Frontal cortex (tissue), 4 donors: ENCODE data around the gene RFPL4A. TPM values are rescaled to one million over a fixed set of nuclear protein-coding genes. Genes with fewer than 3 reads are reported as not detected.

Source experiments
- DNase-seq, 2 donors: peaks; one replicate each; pipeline ENCODE4 v3.0.0; 2012; ENCODE audit warnings: low spot score in 2 of 2
- FAIRE-seq: peaks from 2 replicates; lab custom pipeline; 2012; peaks lifted over from hg19 to GRCh38; lab: Jason Lieb, UNC
- total RNA-seq: library from RNA; depleted of rRNA; stranded (reverse); fragments of >200 nt; gene quantifications from one replicate; pipeline ENCODE4 v1.2.3, GENCODE V29; 2014
- donor health status: control.
- donor health status: control.
- donor health status: control.

The RFPL4A gene
- total RNA-seq, 1 donor from 2014 or later, result not detected

DNA sequence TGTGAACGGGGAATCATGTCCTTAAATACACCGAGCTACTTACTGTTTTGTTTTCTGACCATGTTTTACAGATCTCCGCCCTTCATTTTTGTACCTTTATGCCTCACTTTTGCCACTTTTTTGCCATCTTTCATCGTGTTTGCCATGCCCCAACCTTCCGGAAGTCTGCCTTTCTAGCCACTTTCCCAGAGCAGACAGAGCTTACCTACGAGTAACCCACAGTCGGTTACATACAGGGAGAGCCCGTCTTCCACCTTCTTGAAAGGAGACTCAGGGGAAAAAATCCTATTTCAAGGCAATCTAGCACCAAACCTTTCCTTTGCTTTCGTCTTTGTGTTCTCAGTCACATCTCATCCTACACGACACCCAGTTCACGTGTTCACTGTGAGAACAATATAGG is 36.1 kb downstream of the RFPL4A start:
- no peak for FAIRE-seq
- no peak for DNase-seq

DNA sequence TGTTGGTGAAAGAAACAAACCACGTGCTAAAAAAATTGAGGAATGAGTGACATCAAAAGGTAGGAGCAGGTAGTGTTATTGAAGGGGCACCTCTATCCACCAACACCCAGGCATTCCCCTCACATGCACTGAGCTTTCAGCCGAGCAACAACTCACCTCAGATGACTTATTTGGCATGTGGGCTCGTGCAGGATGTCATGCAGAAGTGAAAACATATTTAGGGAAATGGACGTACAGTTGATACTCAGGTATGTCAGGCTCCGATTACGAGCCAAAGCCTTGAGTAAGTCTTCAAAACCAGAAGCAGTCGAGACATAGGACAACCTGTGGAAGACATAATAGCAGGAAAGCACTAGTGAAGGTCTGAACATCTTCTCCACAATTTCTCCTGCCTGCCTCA is 42.5 kb downstream of the RFPL4A start:
- no peak for FAIRE-seq
- no peak for DNase-seq

DNA sequence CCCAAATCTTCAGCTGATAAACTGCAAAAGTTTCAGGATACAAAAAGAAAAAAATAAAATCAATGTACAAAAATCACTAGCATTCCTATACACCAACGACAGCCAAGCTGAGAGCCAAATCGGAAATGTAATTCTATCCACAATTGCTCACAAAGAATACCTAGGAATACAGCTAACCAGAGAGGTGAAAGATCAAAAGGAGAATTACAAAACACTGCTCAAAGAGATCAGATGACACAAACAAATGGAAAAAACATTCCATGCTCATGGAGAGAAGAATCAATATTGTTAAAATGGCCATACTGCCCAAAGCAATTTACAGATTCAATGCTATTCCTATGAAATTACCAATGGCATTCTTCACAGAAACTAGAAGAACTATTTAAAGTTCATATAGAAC is 43.4 kb downstream of the RFPL4A start:
- no peak for FAIRE-seq
- DNase-seq, result no peak

DNA sequence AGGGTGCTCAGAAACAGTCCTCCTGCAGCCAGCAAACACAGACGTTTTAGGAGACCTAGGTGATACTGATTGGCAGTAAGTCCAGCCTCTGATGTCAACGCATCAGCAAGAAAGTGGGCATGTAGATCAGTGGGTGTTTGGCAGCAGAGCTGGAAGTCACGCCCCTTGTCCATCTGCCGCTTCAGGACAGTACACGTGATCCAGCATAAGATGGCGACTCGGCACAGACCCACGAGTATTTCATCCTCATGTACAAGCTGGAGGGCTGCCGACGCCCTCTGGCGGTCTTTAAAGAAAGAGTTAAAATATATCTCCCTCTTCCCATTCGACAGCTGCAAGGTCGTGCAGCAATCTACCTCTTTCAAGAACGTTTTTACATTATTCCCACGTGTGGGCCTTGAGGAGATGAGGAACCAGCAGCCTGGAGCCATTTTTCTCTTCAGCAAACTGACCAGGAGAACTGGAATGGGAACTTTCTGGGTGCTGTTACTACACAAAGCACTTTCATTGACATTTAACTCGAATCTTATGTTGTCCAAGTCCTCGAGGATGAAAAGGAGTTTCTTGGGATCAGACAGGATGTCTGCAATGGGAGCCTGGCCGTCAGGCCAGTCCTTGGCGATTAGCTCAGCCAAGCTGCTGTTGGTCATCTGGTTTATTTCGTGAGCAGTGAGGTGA is 50.6 kb downstream of the RFPL4A start:
- DNase-seq (no peak), FAIRE-seq (no peak)

DNA sequence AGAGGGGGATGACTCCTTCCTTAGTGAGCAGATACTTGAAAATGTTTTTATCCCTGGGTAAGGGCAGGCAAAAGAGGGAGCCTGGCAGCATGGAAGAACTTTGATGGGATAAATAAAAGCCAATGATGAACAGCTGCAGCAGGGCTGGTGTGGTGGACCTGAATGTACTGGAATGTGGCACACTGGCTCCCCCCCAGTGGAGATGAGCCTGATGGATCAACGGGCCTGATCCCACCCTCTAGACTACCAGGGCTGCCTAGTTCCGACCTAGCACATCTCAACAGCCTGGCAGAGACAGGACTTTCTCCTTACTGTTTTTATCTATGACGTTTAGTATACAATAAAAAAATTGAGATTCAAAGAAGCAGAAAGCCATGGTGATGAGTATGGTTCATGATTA is 52.4 kb downstream of the RFPL4A start:
- DNase-seq (no peak), FAIRE-seq (no peak)

DNA sequence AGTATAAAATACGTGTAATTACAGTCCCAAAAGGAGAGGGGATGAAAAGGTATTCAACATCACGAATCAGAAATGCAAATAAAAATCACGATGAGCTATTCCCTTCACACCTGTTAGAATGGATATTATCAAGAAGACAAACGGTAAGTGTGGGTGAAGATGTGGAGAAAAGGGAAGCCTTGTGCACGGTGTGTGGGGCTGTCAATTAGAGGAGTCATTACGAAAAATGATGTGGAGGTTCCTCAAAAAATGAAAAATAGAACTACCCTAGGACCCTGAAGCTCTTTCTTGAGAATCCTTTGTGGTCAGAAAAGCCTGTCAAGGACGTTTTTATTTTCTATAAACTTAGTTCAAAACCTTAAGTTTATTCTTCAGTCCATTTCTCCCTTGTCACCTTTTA is 53.6 kb downstream of the RFPL4A start:
- no peak for FAIRE-seq
- DNase-seq, result no peak

Other genes starting within 250 kb of the RFPL4A start
- 0.41 TPM for gene SBK2, start 222.0 kb upstream of the RFPL4A start, total RNA-seq
- gene SBK3, start 213.6 kb upstream of the RFPL4A start, total RNA-seq, result not detected
- gene ZNF579, start 178.2 kb upstream of the RFPL4A start, total RNA-seq, result 3.7 TPM
- gene FIZ1, start 159.6 kb upstream of the RFPL4A start, total RNA-seq, result 3.3 TPM
- 2.9 TPM for gene ZNF524, start 158.8 kb upstream of the RFPL4A start, total RNA-seq
- gene ZNF865, start 153.4 kb upstream of the RFPL4A start, total RNA-seq, result 1.2 TPM
- 4.5 TPM for gene ZNF784, start 134.5 kb upstream of the RFPL4A start, total RNA-seq
- 2.4 TPM for gene ZNF580, start 118.1 kb upstream of the RFPL4A start, total RNA-seq
- gene ZNF581, start 115.4 kb upstream of the RFPL4A start, total RNA-seq, result 6.5 TPM
- 9.4 TPM for gene CCDC106, start 110.9 kb upstream of the RFPL4A start, total RNA-seq
- gene U2AF2, start 104.1 kb upstream of the RFPL4A start, total RNA-seq, result 70.1 TPM
- 16.7 TPM for gene EPN1, start 83.9 kb upstream of the RFPL4A start, total RNA-seq
- gene NLRP9, start 20.7 kb upstream of the RFPL4A start, total RNA-seq, result not detected
- not detected for gene RFPL4AL1, start 10.0 kb downstream of the RFPL4A start, total RNA-seq
- not detected for gene NLRP11, start 72.9 kb downstream of the RFPL4A start, total RNA-seq
- not detected for gene NLRP4, start 77.4 kb downstream of the RFPL4A start, total RNA-seq
- gene NLRP13, start 173.2 kb downstream of the RFPL4A start, total RNA-seq, result not detected
- not detected for gene NLRP8, start 188.7 kb downstream of the RFPL4A start, total RNA-seq
- not detected for gene NLRP5, start 227.7 kb downstream of the RFPL4A start, total RNA-seq